ENCODE data around the gene ARHGEF40.

Gene ARHGEF40

DNA sequence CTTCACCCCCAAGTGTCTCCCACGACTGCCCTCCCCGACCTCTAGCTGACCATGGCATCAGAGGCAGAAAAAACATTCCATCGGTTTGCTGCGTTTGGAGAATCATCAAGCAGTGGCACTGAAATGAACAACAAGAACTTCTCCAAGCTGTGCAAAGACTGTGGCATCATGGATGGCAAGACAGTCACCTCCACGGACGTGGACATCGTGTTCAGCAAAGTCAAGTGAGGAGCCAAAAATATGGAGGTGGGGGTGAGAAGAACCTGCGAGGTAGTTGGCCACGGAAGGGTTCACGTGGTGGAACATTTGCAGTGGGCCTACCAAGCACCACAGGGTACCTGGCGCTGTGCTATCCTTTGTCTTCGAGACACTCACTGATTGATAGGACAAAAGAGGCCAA lies 39.6 kb upstream of the ARHGEF40 start:
- no peak overlapping the region for H3K4me3 ChIP-seq (ENCODE audit: low read depth, low read length)
- no peaks in the 10 kb centered on the region for H3K36me3 ChIP-seq
- H3K9me3 ChIP-seq (ENCODE audit: severe bottlenecking) = no peaks in the 10 kb centered on the region
- H3K27ac ChIP-seq = no peak overlapping the region
- no peak for DNase-seq
- TF ChIP-seq, protein P1, sequence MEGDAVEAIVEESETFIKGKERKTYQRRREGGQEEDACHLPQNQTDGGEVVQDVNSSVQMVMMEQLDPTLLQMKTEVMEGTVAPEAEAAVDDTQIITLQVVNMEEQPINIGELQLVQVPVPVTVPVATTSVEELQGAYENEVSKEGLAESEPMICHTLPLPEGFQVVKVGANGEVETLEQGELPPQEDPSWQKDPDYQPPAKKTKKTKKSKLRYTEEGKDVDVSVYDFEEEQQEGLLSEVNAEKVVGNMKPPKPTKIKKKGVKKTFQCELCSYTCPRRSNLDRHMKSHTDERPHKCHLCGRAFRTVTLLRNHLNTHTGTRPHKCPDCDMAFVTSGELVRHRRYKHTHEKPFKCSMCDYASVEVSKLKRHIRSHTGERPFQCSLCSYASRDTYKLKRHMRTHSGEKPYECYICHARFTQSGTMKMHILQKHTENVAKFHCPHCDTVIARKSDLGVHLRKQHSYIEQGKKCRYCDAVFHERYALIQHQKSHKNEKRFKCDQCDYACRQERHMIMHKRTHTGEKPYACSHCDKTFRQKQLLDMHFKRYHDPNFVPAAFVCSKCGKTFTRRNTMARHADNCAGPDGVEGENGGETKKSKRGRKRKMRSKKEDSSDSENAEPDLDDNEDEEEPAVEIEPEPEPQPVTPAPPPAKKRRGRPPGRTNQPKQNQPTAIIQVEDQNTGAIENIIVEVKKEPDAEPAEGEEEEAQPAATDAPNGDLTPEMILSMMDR (IDR thresholded peaks at IDR 0.05; ENCODE audit: low read depth, low read length) = no peak
- no peaks in the 10 kb centered on the region for H3K27me3 ChIP-seq (ENCODE audit: insufficient read depth, low read depth, severe bottlenecking)

DNA sequence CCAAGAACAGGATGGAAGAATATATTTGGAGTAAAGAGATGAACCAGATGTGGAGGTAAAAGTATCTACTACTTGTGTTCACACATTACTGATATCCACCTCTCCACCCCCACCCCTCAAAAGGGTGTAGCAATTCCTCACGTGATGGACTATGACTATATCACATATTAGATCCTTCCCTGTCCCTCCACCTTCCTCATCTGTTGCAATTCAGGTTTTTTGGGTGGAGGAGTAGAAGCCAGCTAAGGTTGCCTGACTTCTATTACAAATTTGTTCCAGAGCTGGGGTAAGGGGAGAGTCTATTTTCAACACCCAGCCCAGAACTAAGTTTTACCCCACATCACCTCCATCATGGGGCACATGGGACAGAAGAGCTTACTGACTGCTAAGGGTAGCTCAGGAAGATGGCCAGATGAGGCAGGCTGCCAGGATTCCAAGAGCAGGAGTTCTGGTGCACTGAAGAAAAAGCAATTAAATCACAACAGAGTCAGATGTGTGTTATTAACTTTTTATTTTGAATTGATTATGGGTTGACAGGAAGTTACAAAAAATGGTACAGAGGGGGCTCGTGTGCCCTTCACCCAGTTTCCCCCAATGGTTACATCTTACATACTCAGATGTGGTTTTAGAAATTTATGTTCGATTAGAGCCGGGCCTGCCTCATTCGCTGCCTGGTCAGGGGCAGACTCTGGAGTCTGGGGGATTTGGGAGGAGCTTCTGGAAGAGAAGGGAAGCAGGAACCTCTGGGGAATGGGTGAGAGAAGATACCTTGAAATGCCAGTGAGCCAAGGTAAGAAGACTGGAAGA lies 37.6 kb upstream of the ARHGEF40 start:
- no peak for DNase-seq
- Histone ChIP-seq H3K27ac (no peak overlapping the region), H3K36me3 (no peaks in the 10 kb centered on the region), H3K4me3 (ENCODE audit: low read depth, low read length) (no peak overlapping the region), H3K27me3 (ENCODE audit: insufficient read depth, low read depth, severe bottlenecking) (no peaks in the 10 kb centered on the region), H3K9me3 (ENCODE audit: severe bottlenecking) (no peaks in the 10 kb centered on the region)
- TF ChIP-seq, protein P1 (IDR thresholded peaks at IDR 0.05; ENCODE audit: low read depth, low read length) = no peak

DNA sequence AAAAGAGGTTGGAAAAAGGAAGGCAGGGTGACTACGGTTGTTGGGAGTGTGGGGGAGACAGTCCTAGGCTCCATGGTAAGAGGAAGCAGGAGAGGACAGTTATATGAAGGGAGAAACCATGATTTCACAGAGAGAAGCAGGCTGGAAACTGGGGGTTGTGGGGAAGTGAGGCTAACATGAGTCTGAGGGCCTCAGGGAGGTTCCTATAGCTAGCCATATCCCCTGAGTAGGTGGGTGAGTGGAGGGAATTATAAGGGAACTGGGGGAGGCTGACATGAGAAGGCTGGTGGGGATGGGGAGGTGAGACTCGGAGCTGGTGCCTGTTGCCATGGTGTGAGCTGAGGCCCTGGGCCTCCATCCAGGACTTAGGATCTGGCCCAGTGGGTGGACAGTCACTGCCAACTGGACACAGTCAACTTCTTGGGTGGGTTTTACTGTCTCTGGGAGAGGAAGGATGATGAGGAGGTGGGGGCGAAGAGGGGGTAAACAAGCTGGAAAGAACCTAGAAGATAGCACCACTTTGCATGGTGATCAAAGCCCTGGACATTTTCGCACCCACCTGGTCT lies 36.9 kb upstream of the ARHGEF40 start:
- no peaks in the 10 kb centered on the region for H3K9me3 ChIP-seq (ENCODE audit: severe bottlenecking)
- DNase-seq = no peak
- H3K4me3 ChIP-seq (ENCODE audit: low read depth, low read length) = no peak overlapping the region
- H3K27me3 ChIP-seq (ENCODE audit: insufficient read depth, low read depth, severe bottlenecking) = no peaks in the 10 kb centered on the region
- no peak overlapping the region for H3K27ac ChIP-seq
- H3K36me3 ChIP-seq = no peaks in the 10 kb centered on the region
- TF ChIP-seq, protein P1 (IDR thresholded peaks at IDR 0.05; ENCODE audit: low read depth, low read length) = no peak

DNA sequence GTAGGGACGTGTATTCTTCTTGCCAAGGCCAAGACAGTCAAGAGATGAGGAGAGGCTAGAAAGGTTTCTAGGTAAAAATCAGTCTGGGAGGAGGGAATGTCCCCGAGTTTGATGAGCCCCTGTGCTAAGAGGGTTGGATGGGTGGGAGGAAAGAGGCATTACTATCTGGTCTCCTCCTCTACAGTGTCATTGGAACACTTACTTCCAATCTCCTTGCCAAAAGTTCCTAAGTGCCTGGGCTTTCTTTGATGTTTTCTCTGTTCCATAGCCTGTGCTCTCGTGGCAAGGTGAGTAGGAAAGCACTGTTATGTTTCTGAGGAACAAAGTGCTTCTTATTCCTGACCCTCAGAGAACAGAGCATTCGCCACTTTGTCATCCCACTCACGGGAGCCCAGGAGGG lies 35.4 kb upstream of the ARHGEF40 start, which contains the start of gene RNASE13:
Gene RNASE13 (minus strand): TSS at position 101 of the 400 bp plus-strand sequence. CDS start 519 bp downstream, outside the sequence.
- Histone ChIP-seq H3K36me3 (no peaks in the 10 kb centered on the region), H3K9me3 (ENCODE audit: severe bottlenecking) (no peaks in the 10 kb centered on the region), H3K27ac (no peak within 1 kb of the TSS), H3K4me3 (ENCODE audit: low read depth, low read length) (no peak within 1 kb of the TSS), H3K27me3 (ENCODE audit: insufficient read depth, low read depth, severe bottlenecking) (no peaks in the 10 kb centered on the region)
- DNase-seq = no peak
- TF ChIP-seq, protein P1 (IDR thresholded peaks at IDR 0.05; ENCODE audit: low read depth, low read length) = no peak

DNA sequence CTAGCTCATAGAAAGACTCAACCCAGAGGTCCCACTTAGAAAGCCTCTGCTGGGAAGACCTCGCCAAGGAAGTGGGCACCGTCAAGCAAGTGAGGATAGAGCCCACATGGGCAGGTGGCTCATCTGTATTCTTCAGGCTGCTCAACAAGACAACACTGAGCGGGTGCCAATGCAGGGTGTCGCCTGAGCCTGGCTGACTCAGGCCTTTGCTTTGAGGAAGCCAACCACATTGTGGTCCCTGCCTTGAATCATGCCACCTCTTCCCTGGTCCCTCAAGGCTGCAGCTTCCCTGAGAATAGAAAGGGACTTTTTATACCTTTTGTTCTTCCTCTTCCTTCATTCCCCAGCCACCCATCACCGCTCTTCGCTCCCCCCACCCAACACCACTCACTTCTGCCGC lies 33.4 kb upstream of the ARHGEF40 start:
- no peaks in the 10 kb centered on the region for H3K9me3 ChIP-seq (ENCODE audit: severe bottlenecking)
- DNase-seq = no peak
- no peak overlapping the region for H3K4me3 ChIP-seq (ENCODE audit: low read depth, low read length)
- TF ChIP-seq, protein P1 (IDR thresholded peaks at IDR 0.05; ENCODE audit: low read depth, low read length) = no peak
- no peak overlapping the region for H3K27ac ChIP-seq
- no peaks in the 10 kb centered on the region for H3K36me3 ChIP-seq
- no peaks in the 10 kb centered on the region for H3K27me3 ChIP-seq (ENCODE audit: insufficient read depth, low read depth, severe bottlenecking)

Measured in WERI-Rb-1 (cell line).